Activated naive CD8-positive, alpha-beta T cell treated with anti-CD3 and anti-CD28 coated beads for 36 hours (primary cell): Measurements from ENCODE around the gene ANG. TPM values are rescaled to one million over a fixed set of nuclear protein-coding genes. Genes with fewer than 3 reads are reported as not detected.
"Not testable (repeated sequence)": the region's sequence is repeated elsewhere in the genome, so short reads cannot be mapped to it uniquely, and the experiment has no call there.

Experiments
- DNase-seq: peaks from one replicate; pipeline ENCODE4 v3.0.0; 2021
- H3K27ac Mint-ChIP-seq: one replicate; pipeline ENCODE4 v1.8.0; 2022; ENCODE audit warnings: mild to moderate bottlenecking, moderate library complexity, mixed read lengths
- H3K27me3 Mint-ChIP-seq: one replicate; pipeline ENCODE4 v1.8.0; 2022; ENCODE audit warnings: mild to moderate bottlenecking, mixed read lengths
- H3K36me3 Mint-ChIP-seq: one replicate; pipeline ENCODE4 v1.8.0; 2021; ENCODE audit warnings: mild to moderate bottlenecking, mixed read lengths
- H3K4me1 Mint-ChIP-seq: one replicate; pipeline ENCODE4 v1.8.0; 2021; ENCODE audit warnings: mixed read lengths
- H3K4me3 Mint-ChIP-seq: one replicate; pipeline ENCODE4 v1.8.0; 2022; ENCODE audit warnings: mild to moderate bottlenecking, moderate library complexity, mixed read lengths
- H3K9me3 Mint-ChIP-seq: one replicate; pipeline ENCODE4 v1.8.0; 2022; ENCODE audit warnings: mixed read lengths
- total RNA-seq, 2 experiments: library from RNA; stranded (reverse); gene quantifications; one replicate each; pipeline ENCODE4 v1.2.3, GENCODE V29; 2021

Gene ANG
- total RNA-seq, 2 experiments from 2014 or later: 1.1 to 1.3 TPM

DNA sequence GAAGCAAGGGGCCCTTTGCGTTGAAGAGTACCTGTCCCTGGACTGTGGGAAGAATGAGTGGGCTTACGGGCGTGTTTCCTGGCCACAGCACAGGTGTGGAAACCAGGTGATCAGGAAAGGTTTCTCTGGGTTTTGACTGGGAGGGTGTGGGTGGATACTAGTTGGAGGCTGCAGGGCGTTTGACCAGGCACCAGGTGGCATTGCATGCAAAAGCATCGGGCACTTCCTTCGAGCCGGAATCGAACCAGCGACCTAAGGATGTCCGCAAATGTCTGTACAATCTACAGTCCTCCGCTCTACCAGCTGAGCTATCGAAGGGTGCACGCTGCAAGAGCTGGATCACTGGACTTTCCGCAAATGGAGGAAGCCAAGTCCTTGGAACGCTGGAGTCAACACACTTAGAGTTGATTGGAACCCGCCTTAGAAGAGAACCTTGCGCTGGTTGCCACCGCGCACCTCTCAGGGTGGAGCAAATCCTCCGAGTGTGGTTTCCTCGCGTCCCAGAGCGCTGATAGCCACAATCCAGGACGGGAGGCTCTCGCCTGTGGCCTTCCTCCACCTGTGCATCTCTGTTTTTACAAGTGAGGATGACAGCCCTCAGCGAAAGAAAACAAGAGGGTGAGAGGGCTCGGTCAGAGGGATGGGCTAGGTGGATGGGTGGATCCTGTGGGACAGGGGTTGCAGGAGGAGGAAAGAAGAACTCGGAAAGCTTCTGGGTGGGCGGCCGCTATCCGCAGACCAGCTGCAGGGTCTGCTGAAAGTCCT, 25.4 kb upstream of the ANG start:
- Mint-ChIP-seq H3K4me1 (peaks cover 21% of the 10 kb centered on the region), H3K27ac (peak overlapping the region; percentile 52), H3K36me3 (no peaks in the 10 kb centered on the region), H3K9me3 (no peaks in the 10 kb centered on the region), H3K4me3 (peak overlapping the region; percentile 75), H3K27me3 (peaks cover 54% of the 10 kb centered on the region)
- DNase-seq: peak; percentile 79

DNA sequence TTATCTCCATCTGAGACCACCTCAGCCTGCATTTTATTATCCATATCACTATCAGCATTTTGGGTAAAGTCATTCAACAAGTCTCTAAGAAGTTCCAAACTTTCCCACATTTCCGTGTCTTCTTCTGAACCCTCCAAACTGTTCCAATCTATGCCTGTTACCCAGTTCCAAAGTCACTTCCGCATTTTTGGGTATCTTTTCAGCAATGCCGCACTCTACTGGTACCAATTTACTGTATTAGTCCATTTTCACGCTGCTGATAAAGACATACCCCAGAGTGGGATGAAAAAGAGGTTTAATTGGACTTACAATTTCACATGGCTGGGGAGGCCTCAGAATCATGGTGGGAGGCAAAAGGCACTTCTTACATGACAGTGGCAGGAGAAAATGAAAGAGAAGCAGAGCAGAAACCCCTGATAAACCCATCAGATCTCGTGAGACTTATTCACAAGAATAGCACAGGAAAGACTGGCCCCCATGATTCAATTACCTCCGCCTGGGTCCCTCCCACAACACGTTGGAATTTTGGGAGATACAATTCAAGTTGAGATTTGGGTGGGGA, 22.1 kb upstream of the ANG start:
- H3K36me3 Mint-ChIP-seq, H3K27ac Mint-ChIP-seq, DNase-seq, H3K4me3 Mint-ChIP-seq, H3K9me3 Mint-ChIP-seq: not testable (repeated sequence)
- Mint-ChIP-seq H3K4me1 (peaks cover 25% of the 10 kb centered on the region), H3K27me3 (peaks cover 30% of the 10 kb centered on the region)

DNA sequence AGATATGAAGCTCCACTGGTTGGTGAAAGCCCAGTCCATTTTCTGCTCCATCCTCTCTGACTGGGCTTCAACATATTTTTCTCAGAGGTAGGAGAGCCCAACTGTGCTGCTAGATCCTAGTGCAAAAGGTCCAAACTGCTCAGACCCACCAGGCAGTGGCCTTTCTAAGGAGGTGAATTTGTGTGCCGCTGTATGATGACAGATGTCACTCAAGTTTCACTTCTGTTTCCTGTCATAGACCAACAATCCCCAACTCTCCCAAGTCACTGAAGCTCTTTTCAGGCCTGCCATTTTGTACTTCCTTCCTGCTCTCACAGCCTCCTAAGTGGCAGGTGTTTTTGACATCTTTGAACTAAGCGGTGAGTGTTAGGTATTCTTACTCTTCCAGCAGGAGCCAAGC, 20.6 kb upstream of the ANG start:
- DNase-seq: peak; percentile 14
- H3K9me3 Mint-ChIP-seq: peaks cover 2% of the 10 kb centered on the region
- H3K36me3 Mint-ChIP-seq: peaks cover 2% of the 10 kb centered on the region
- H3K27ac Mint-ChIP-seq: peak overlapping the region; percentile 83
- peaks cover 23% of the 10 kb centered on the region for H3K4me1 Mint-ChIP-seq
- peak overlapping the region; percentile 22 for H3K4me3 Mint-ChIP-seq
- peaks cover 20% of the 10 kb centered on the region for H3K27me3 Mint-ChIP-seq

DNA sequence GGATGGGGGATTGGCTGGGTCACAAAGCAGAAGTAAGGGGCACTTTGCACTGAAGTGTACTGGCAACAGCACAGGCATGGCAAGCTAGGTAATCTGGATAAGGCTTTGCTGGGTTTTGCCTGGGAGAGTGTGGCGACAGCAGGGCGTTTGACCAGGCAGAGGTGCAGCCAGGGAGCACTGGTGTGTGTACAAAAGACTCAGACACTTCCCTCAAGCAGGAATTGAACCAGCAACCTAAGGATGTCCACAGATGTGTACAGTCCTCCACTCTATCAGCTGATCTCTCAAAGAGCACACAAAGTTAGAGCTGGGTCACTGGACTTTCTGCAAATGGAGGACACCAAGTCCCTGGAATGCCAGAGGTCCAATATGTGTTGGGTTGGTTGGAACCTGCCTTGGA, 19.6 kb upstream of the ANG start:
- H3K9me3 Mint-ChIP-seq: peaks cover 2% of the 10 kb centered on the region
- H3K4me3 Mint-ChIP-seq: no peak overlapping the region
- H3K4me1 Mint-ChIP-seq: peaks cover 15% of the 10 kb centered on the region
- peaks cover 11% of the 10 kb centered on the region for H3K27me3 Mint-ChIP-seq
- peaks cover 2% of the 10 kb centered on the region for H3K36me3 Mint-ChIP-seq
- no peak for DNase-seq
- H3K27ac Mint-ChIP-seq: no peak overlapping the region

DNA sequence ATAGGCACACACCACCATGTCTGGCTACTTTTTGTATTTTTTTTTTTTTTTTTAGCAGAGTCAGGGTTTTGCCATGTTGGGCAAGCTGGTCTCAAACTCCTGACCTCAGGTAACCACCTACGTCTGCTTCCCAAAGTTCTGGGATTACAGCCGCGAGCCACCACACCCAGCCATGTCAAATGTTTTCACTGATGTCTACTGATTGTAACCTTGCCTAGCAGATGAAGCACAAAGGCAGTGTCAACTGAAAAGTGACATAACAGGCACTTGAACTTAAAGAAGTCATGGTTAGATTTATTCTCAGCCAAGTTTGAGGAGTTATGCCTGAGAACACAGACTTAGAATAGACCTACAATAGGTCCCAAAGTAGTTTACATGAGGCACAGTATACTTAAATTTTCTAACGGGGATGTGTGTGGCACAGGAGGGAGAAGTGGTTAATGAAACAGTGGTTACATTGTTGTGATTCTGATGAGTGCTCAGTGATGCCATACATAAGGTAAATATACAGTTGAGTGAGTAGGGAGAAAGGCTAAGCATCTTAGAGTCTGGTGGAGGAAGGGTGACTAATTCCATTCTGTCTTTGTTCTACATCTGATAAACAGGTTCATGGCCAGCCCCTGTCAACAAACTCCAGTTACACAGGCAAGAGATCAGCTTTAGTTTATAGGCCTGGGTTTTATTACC, 16.8 kb upstream of the ANG start:
- peaks cover 20% of the 10 kb centered on the region for H3K4me1 Mint-ChIP-seq
- no peak overlapping the region for H3K27ac Mint-ChIP-seq
- no peaks in the 10 kb centered on the region for H3K27me3 Mint-ChIP-seq
- no peak overlapping the region for H3K4me3 Mint-ChIP-seq
- DNase-seq: no peak
- peaks cover 2% of the 10 kb centered on the region for H3K9me3 Mint-ChIP-seq
- peaks cover 2% of the 10 kb centered on the region for H3K36me3 Mint-ChIP-seq

DNA sequence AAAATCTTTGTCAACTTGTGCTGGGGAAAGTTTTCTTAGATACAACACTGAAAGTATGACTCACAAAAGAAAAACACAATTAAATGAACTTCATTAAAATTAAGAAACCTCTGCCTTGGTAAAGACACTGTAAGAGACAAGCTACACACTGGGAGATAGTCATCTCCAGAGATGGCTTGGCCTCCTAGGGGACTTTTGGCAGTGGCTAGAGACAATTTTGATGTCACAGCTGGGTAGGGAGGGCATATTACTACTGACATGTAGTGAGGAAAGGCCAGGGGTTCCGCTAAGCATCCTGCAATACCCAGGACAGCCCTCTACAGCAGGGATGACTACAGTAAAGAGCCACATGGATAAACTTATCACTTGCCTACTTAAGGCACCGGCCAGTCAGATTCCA, 12.9 kb upstream of the ANG start:
- H3K9me3 Mint-ChIP-seq: no peaks in the 10 kb centered on the region
- H3K4me1 Mint-ChIP-seq: peaks cover 16% of the 10 kb centered on the region
- H3K36me3 Mint-ChIP-seq: no peaks in the 10 kb centered on the region
- H3K27ac Mint-ChIP-seq: peak overlapping the region; percentile 17
- DNase-seq: no peak
- no peak overlapping the region for H3K4me3 Mint-ChIP-seq
- H3K27me3 Mint-ChIP-seq: no peaks in the 10 kb centered on the region

DNA sequence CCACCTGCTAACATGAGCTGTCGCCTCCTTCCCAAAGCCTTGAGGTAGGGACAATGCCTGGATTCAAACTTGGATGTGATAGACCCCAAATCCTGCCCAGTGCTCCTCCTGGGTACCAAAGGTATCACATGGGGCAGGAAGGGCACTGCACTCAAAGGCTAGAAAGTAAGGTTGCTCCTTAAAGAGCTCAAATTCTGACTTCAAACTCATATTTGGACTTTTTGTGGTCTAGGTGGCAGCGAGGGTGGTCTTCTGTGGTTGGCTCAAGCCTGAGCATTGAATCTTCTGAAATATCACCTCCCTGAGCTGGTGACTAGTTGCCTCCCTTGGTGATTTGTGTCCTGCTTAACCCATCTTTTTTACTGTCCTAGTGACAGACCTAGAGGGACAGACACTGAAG, 12.5 kb upstream of the ANG start:
- no peaks in the 10 kb centered on the region for H3K36me3 Mint-ChIP-seq
- no peaks in the 10 kb centered on the region for H3K27me3 Mint-ChIP-seq
- no peak for DNase-seq
- no peak overlapping the region for H3K4me3 Mint-ChIP-seq
- H3K4me1 Mint-ChIP-seq: peaks cover 20% of the 10 kb centered on the region
- H3K27ac Mint-ChIP-seq: no peak overlapping the region
- no peaks in the 10 kb centered on the region for H3K9me3 Mint-ChIP-seq

DNA sequence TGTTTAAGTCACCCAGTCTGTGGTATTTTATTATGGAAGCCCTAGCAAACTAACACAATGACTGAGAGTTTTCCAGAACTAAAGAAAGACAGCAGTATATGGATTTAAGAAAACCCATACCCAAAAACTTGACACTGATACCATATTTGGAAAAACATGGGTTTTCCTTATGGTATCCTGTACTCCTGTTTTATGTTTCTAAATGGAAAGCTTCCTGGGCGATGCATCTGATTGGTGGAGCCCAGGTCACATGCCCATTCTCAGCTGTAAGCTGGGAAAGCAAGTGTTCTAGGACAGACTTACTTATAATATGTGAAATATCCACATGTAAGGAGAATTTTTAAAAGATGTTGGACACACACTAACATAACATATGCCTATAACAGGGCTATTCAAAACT, 8.7 kb upstream of the ANG start:
- no peak for DNase-seq
- H3K9me3 Mint-ChIP-seq: no peaks in the 10 kb centered on the region
- no peak overlapping the region for H3K27ac Mint-ChIP-seq
- peaks cover 31% of the 10 kb centered on the region for H3K4me1 Mint-ChIP-seq
- H3K36me3 Mint-ChIP-seq: peaks cover 1% of the 10 kb centered on the region
- H3K27me3 Mint-ChIP-seq: peaks cover 5% of the 10 kb centered on the region
- no peak overlapping the region for H3K4me3 Mint-ChIP-seq

DNA sequence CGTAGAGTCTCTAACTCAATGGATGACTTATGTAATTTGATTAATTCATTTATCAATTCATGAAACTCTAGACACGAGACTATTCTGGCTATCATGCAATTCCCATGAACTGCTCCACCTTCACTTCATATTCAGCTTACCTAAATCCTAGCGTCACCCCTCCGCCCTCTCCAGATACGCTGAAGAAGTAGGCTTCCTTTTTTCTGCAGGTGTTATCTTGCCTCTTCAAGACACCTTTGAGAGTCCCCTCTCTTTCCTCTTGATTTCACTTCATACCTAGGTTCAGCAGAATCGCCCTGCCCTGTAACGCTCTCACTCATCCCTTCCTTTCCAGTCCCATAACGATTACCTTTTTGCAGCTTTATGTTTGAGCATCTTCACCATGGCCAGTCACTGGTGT, 8.2 kb upstream of the ANG start:
- no peak overlapping the region for H3K4me3 Mint-ChIP-seq
- H3K27ac Mint-ChIP-seq: no peak overlapping the region

DNA sequence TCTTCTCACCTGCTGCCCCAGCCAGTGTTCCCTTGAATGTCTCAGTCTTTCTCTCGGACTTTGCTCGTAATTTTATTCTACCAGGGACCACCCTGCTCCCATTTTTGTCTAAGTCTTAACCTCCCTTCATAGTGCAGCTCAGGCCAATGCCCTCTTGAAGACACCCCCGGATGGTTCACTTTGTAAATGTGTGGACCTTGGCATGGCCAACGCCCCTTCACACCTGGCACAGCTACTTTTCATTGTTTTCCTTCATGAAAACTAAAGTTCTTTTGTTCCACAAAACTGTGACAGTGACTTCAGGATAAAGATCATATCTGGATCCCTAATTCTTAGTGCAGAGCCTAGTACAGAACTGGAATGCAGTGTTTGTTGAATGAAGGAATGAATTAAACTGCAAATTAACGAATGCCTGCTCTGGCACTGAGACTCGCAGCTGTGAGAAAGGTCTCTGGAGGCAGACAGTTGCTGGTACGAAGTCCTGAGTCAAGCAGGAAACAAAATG, 7.7 kb upstream of the ANG start:
- H3K27ac Mint-ChIP-seq: no peak overlapping the region
- H3K36me3 Mint-ChIP-seq: peaks cover 1% of the 10 kb centered on the region
- H3K9me3 Mint-ChIP-seq: no peaks in the 10 kb centered on the region
- no peak for DNase-seq
- H3K4me1 Mint-ChIP-seq: peaks cover 31% of the 10 kb centered on the region
- peaks cover 5% of the 10 kb centered on the region for H3K27me3 Mint-ChIP-seq
- no peak overlapping the region for H3K4me3 Mint-ChIP-seq

More for the DNA sequence above, 8.2 kb upstream of the ANG start:
- Mint-ChIP-seq H3K36me3 (peaks cover 1% of the 10 kb centered on the region), H3K4me1 (peaks cover 34% of the 10 kb centered on the region), H3K27me3 (peaks cover 5% of the 10 kb centered on the region), H3K9me3 (no peaks in the 10 kb centered on the region)
- no peak for DNase-seq

DNA sequence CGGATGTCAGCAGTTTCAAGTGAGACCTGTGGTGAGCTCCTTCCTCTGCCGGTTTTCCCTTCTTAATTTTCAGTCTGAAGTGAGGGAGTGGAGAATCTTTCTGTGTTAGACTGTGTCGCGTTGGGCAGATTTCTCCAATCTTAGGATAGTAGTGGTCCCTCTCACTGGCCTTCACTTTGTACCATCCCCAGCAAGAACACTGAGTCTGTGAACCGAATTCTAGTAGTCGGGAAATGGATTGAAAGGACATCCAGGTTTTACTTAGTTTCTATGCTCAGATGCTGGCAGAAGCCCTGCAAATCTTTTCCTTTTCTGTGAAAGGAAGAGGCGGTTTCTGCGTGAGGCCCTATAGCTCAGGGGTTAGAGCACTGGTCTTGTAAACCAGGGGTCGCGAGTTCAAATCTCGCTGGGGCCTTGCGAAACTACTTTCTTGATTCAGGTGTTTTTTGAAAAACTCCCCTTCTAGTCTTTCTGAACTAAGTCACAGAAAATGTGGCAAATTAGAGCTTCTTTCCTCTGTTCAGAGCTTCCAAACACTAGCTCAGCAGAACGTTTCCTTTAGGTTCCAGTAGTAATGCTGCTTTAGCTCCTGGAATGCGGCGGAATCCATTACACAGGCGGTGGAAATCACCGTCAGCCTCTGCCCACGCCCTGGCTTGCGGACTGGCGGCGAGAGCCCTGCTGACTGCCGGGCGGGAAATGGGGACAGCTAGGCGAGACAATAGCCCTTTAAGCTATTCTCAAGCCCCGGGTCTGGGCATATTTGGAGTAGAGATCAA, 7.0 kb upstream of the ANG start:
- H3K4me1 Mint-ChIP-seq: peaks cover 27% of the 10 kb centered on the region
- H3K9me3 Mint-ChIP-seq: no peaks in the 10 kb centered on the region
- DNase-seq: peak; percentile 82
- peaks cover 1% of the 10 kb centered on the region for H3K36me3 Mint-ChIP-seq
- no peak overlapping the region for H3K4me3 Mint-ChIP-seq
- peaks cover 5% of the 10 kb centered on the region for H3K27me3 Mint-ChIP-seq
- H3K27ac Mint-ChIP-seq: no peak overlapping the region

DNA sequence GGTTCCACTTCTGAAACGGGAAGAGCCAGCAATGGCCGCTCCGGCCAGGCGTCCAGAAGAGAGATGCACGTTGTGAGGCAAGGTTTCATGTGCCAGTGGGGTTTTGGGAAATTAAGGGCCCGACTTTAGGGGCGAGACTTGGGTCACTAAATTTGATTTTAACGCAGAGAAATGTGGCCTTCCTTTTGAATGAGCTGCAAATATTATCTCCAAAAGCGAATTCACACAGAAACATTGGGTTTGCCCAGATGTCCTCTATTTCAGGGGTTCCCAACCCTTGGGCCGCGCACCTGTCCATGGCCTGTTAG, 6.5 kb upstream of the ANG start:
- no peak overlapping the region for H3K4me3 Mint-ChIP-seq
- DNase-seq: no peak
- H3K9me3 Mint-ChIP-seq: no peaks in the 10 kb centered on the region
- peaks cover 27% of the 10 kb centered on the region for H3K4me1 Mint-ChIP-seq
- peaks cover 1% of the 10 kb centered on the region for H3K36me3 Mint-ChIP-seq
- no peak overlapping the region for H3K27ac Mint-ChIP-seq
- H3K27me3 Mint-ChIP-seq: peaks cover 5% of the 10 kb centered on the region

DNA sequence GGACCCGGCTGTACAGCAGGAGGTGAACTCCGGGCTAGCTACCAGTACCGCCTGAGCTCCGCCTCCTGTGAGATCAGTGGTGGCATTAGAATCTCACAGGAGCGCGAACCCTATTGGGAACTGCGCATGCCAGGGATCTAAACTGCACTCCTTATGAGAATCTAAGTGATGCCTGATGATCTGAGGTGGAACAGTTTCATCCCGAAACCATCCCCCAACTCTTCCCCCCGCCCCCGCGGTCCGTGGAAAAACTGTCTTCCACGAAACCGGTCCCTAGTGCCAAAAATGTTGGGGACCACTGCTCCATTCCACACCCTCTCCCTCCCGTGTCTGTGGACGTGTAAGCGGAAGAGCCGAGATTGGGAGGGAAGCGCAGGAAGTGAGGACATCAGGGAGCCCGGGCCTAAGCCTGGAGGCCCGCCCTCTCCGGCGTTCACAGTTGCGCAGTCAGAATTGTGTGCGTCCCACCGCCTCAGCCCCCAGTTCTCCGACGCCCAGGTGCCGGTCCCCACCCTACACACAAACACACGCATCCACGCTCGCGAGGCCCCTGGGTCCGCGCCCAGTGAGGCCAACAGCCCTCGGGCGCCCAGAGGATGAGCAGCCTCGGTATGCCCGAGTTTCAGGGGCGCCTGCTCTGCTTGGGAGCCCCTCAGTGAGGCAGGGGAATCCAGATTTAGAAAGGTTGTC, 6.0 kb upstream of the ANG start:
- Mint-ChIP-seq H3K36me3 (peaks cover 1% of the 10 kb centered on the region), H3K4me1 (peaks cover 27% of the 10 kb centered on the region), H3K4me3 (no peak overlapping the region), H3K27ac (no peak overlapping the region), H3K27me3 (peaks cover 5% of the 10 kb centered on the region), H3K9me3 (no peaks in the 10 kb centered on the region)
- peak; percentile 84 for DNase-seq

DNA sequence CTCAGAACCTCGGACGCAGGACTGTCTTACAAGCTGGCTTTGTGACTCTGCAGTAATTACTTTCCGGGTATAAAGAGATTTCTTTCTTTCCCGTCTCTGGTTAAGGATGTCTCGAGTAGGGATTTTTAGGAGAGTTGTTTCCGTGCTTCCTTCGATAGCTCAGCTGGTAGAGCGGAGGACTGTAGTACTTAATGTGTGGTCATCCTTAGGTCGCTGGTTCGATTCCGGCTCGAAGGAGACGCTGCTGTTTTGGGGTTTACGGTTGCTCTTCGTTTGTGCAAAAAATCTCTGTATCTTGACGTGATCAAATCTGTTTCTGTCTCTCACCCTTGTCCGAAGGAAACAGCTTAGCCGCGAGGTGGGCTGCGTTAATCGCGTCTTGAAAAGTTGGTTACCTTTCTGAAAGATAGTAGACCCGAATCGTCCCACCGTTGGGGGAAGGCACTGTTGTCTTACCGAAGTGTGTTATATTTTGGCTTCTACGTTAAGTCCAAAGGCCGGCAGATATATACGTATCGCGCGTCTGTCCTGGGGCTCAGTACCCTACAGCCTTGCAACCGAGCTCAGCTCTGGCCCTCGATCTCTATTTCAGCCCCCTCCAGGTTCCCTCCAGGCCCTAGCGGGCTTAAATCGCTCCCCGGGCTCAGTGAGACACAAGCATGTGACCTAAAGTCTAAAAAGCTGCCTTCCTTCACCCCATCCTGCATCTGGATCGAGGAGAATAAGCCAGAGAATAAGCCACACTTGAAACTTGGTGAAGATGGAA, 5.3 kb upstream of the ANG start:
- no peak overlapping the region for H3K27ac Mint-ChIP-seq
- peaks cover 1% of the 10 kb centered on the region for H3K36me3 Mint-ChIP-seq
- no peaks in the 10 kb centered on the region for H3K9me3 Mint-ChIP-seq
- no peak overlapping the region for H3K4me3 Mint-ChIP-seq
- H3K4me1 Mint-ChIP-seq: peaks cover 27% of the 10 kb centered on the region
- peak; percentile 78 for DNase-seq
- H3K27me3 Mint-ChIP-seq: peaks cover 5% of the 10 kb centered on the region
